GM12875 (cell line): ENCODE measurements around the gene PGAP6.
A peak's percentile ranks its signal among the peaks of the same experiment; 100 is the strongest.
"Not testable (repeated sequence)": the region's sequence is repeated elsewhere in the genome, so short reads cannot be mapped to it uniquely, and the experiment has no call there.

Experiments used
- H3K4me3 ChIP-seq: one replicate; pipeline ENCODE4 v1.5.1; 2011; ENCODE audit warnings: low read depth, low read length, control low read depth
- CTCF ChIP-seq: IDR thresholded peaks from 2 replicates; pipeline ENCODE4 v1.5.1; 2011; ENCODE audit warnings: low read depth, mild to moderate bottlenecking, control low read depth, inconsistent platforms, low read length, moderate library complexity, borderline replicate concordance; ENCODE audit not compliant: insufficient read depth

PGAP6 gene

GRCh38 chr16:381012-381788 is 578 bp downstream of the PGAP6 start:
- no peak for TF ChIP-seq CTCF
- H3K4me3 ChIP-seq = peak overlapping the region; percentile 63

GRCh38 chr16:380762-381011 is 1.1 kb downstream of the PGAP6 start:
- peak overlapping the region; percentile 63 for H3K4me3 ChIP-seq
- TF ChIP-seq CTCF = no peak

GRCh38 chr16:379961-380761 is 1.6 kb downstream of the PGAP6 start:
- no peak for TF ChIP-seq CTCF
- peak overlapping the region; percentile 63 for H3K4me3 ChIP-seq

GRCh38 chr16:379183-379960 is 2.4 kb downstream of the PGAP6 start:
- no peak for TF ChIP-seq CTCF
- H3K4me3 ChIP-seq = no peak overlapping the region

- TF ChIP-seq CTCF = no peak
- H3K4me3 ChIP-seq = no peak overlapping the region
These were observed 3.0 kb downstream of the PGAP6 start for GRCh38 chr16:378821-379182.

- H3K4me3 ChIP-seq = not testable (repeated sequence)
These were observed 3.5 kb downstream of the PGAP6 start for GRCh38 chr16:378113-378820.

- TF ChIP-seq CTCF = no peak
These were observed 4.3 kb downstream of the PGAP6 start for GRCh38 chr16:377419-377951.

More at GRCh38 chr16:377419-377951, 4.3 kb downstream of the PGAP6 start:
- no peak overlapping the region for H3K4me3 ChIP-seq
